IPS-20b (cell line): ENCODE measurements around the gene ZNF316.
"Not testable (repeated sequence)": the region's sequence is repeated elsewhere in the genome, so short reads cannot be mapped to it uniquely, and the experiment has no call there.

Experiments
- H3K27ac ChIP-seq: one replicate; pipeline ENCODE4 v1.5.1; 2013; ENCODE audit warnings: low read length
- H3K27me3 ChIP-seq: 2 replicates; pipeline ENCODE4 v1.6.1; 2013; ENCODE audit warnings: mild to moderate bottlenecking, low read length, inconsistent platforms; ENCODE audit not compliant: insufficient read depth
- H3K36me3 ChIP-seq: 2 replicates; pipeline ENCODE4 v1.6.1; 2013; ENCODE audit warnings: low read depth, mild to moderate bottlenecking, inconsistent platforms, low read length, moderate library complexity; ENCODE audit not compliant: insufficient read depth
- H3K4me1 ChIP-seq: 2 replicates; pipeline ENCODE4 v1.6.1; 2013; ENCODE audit warnings: mild to moderate bottlenecking, control low read depth, inconsistent platforms, low read length, moderate library complexity; ENCODE audit not compliant: insufficient read depth
- H3K4me3 ChIP-seq: 2 replicates; pipeline ENCODE4 v1.5.1; 2013; ENCODE audit warnings: mild to moderate bottlenecking, low read length, inconsistent platforms
- H3K9ac ChIP-seq: 2 replicates; pipeline ENCODE4 v1.6.1; 2013; ENCODE audit warnings: low read depth, mild to moderate bottlenecking, inconsistent platforms, low read length, moderate library complexity
- H3K9me3 ChIP-seq: 2 replicates; pipeline ENCODE4 v1.6.1; 2013; ENCODE audit warnings: mild to moderate bottlenecking, low read depth, low read length, inconsistent platforms; ENCODE audit not compliant: insufficient read depth

The ZNF316 gene

GRCh38 chr7:6650521-6651011 is 13.4 kb downstream of the ZNF316 start:
- Histone ChIP-seq H3K9ac (no peak overlapping the region), H3K4me1 (no peaks in the 10 kb centered on the region), H3K27ac (no peak overlapping the region), H3K27me3 (no peaks in the 10 kb centered on the region), H3K36me3 (peaks cover 8% of the 10 kb centered on the region; the same call in 1 of the 2 replicates), H3K9me3 (no peaks in the 10 kb centered on the region), H3K4me3 (no peak overlapping the region)

- H3K9ac ChIP-seq, result no peak overlapping the region
- H3K27me3 ChIP-seq, result no peaks in the 10 kb centered on the region
- no peak overlapping the region for H3K27ac ChIP-seq
- no peaks in the 10 kb centered on the region for H3K4me1 ChIP-seq
- H3K4me3 ChIP-seq, result no peak overlapping the region
- peaks cover 8% of the 10 kb centered on the region; the same call in 1 of the 2 replicates for H3K36me3 ChIP-seq
- H3K9me3 ChIP-seq, result no peaks in the 10 kb centered on the region
These were observed 14.8 kb downstream of the ZNF316 start for GRCh38 chr7:6651851-6652445.

GRCh38 chr7:6652446-6653011 is 15.4 kb downstream of the ZNF316 start:
- no peaks in the 10 kb centered on the region for H3K4me1 ChIP-seq
- H3K36me3 ChIP-seq, result peaks cover 8% of the 10 kb centered on the region; the same call in 1 of the 2 replicates
- no peak overlapping the region for H3K27ac ChIP-seq
- H3K27me3 ChIP-seq, result no peaks in the 10 kb centered on the region
- H3K9me3 ChIP-seq, result no peaks in the 10 kb centered on the region
- H3K4me3 ChIP-seq, result no peak overlapping the region
- H3K9ac ChIP-seq, result no peak overlapping the region

- Histone ChIP-seq H3K4me3 (no peak overlapping the region), H3K27me3 (no peaks in the 10 kb centered on the region), H3K36me3 (peaks cover 8% of the 10 kb centered on the region; the same call in 1 of the 2 replicates), H3K4me1 (no peaks in the 10 kb centered on the region), H3K9ac (no peak overlapping the region), H3K27ac (no peak overlapping the region), H3K9me3 (no peaks in the 10 kb centered on the region)
These were observed 16.2 kb downstream of the ZNF316 start for GRCh38 chr7:6653071-6654003.

- H3K9ac ChIP-seq, result no peak overlapping the region
- no peak overlapping the region for H3K4me3 ChIP-seq
- no peaks in the 10 kb centered on the region for H3K9me3 ChIP-seq
- no peaks in the 10 kb centered on the region for H3K27me3 ChIP-seq
- no peaks in the 10 kb centered on the region for H3K4me1 ChIP-seq
- H3K36me3 ChIP-seq, result peaks cover 8% of the 10 kb centered on the region; the same call in 1 of the 2 replicates
- H3K27ac ChIP-seq, result no peak overlapping the region
These were observed 17.2 kb downstream of the ZNF316 start for GRCh38 chr7:6654113-6654841.

GRCh38 chr7:6654842-6655610 is 17.9 kb downstream of the ZNF316 start:
- Histone ChIP-seq H3K4me3 (no peak overlapping the region), H3K9ac (no peak overlapping the region), H3K27ac (no peak overlapping the region), H3K27me3 (no peaks in the 10 kb centered on the region), H3K36me3 (peaks cover 8% of the 10 kb centered on the region; the same call in 1 of the 2 replicates), H3K4me1 (no peaks in the 10 kb centered on the region), H3K9me3 (no peaks in the 10 kb centered on the region)

- no peaks in the 10 kb centered on the region for H3K27me3 ChIP-seq
- no peak overlapping the region for H3K27ac ChIP-seq
- H3K9ac ChIP-seq, result no peak overlapping the region
- H3K36me3 ChIP-seq, result peaks cover 8% of the 10 kb centered on the region; the same call in 1 of the 2 replicates
- no peaks in the 10 kb centered on the region for H3K4me1 ChIP-seq
- H3K9me3 ChIP-seq, result no peaks in the 10 kb centered on the region
- H3K4me3 ChIP-seq, result no peak overlapping the region
These were observed 18.7 kb downstream of the ZNF316 start for GRCh38 chr7:6655636-6656385.

GRCh38 chr7:6656413-6656812 is 19.3 kb downstream of the ZNF316 start:
- Histone ChIP-seq H3K9ac (no peak overlapping the region), H3K27ac (no peak overlapping the region), H3K4me3 (no peak overlapping the region), H3K36me3 (peaks cover 8% of the 10 kb centered on the region; the same call in 1 of the 2 replicates), H3K27me3 (no peaks in the 10 kb centered on the region), H3K4me1 (no peaks in the 10 kb centered on the region), H3K9me3 (no peaks in the 10 kb centered on the region)

GRCh38 chr7:6658618-6659345 is 21.7 kb downstream of the ZNF316 start:
- no peak overlapping the region for H3K27ac ChIP-seq
- H3K36me3 ChIP-seq, result no peaks in the 10 kb centered on the region
- H3K9me3 ChIP-seq, result no peaks in the 10 kb centered on the region
- H3K9ac ChIP-seq, result no peak overlapping the region
- no peaks in the 10 kb centered on the region for H3K4me1 ChIP-seq
- H3K4me3 ChIP-seq, result no peak overlapping the region
- H3K27me3 ChIP-seq, result no peaks in the 10 kb centered on the region

GRCh38 chr7:6670851-6671250 is 33.7 kb downstream of the ZNF316 start:
- not testable (repeated sequence) for H3K4me1 ChIP-seq, H3K9ac ChIP-seq, H3K27me3 ChIP-seq, H3K4me3 ChIP-seq, H3K27ac ChIP-seq
- H3K36me3 ChIP-seq, result peaks cover 21% of the 10 kb centered on the region; the same call in 1 of the 2 replicates
- H3K9me3 ChIP-seq, result peaks cover 66% of the 10 kb centered on the region
